Large intestine (tissue), 3 donors: ENCODE measurements around the gene IGSF8. TPM values are rescaled to one million over a fixed set of nuclear protein-coding genes. Genes with fewer than 3 reads are reported as not detected.
A peak's percentile ranks its signal among the peaks of the same experiment; 100 is the strongest.
"Not testable (repeated sequence)": the region's sequence is repeated elsewhere in the genome, so short reads cannot be mapped to it uniquely, and the experiment has no call there.

Experiments used
- DNase-seq, 2 donors: peaks; one replicate each; pipeline versions ENCODE4 v3.0.0 to v3.0.0-alpha.2; 2013
- H3K27ac ChIP-seq: one replicate; pipeline ENCODE4 v1.5.1; 2013; ENCODE audit warnings: low read length
- H3K27me3 ChIP-seq: 2 replicates; pipeline ENCODE4 v1.6.1; 2013; ENCODE audit warnings: low read length; ENCODE audit not compliant: control insufficient read depth, insufficient read depth
- H3K36me3 ChIP-seq: 2 replicates; pipeline ENCODE4 v1.6.1; 2013; ENCODE audit warnings: low read length; ENCODE audit not compliant: control insufficient read depth, insufficient read depth
- H3K4me1 ChIP-seq: one replicate; pipeline ENCODE4 v1.6.1; 2013; ENCODE audit warnings: low read length; ENCODE audit not compliant: control insufficient read depth, insufficient read depth
- H3K4me3 ChIP-seq: one replicate; pipeline ENCODE4 v1.5.1; 2013; ENCODE audit warnings: low read length
- H3K9me3 ChIP-seq: one replicate; pipeline ENCODE4 v1.6.1; 2013; ENCODE audit warnings: mild to moderate bottlenecking, low read depth, low read length, moderate library complexity; ENCODE audit not compliant: control insufficient read depth
- WGBS: methylation state at CpG from one replicate; pipeline ENCODE4 v1.1.5; 2013; ENCODE audit warnings: low lambda C conversion rate; ENCODE audit not compliant: insufficient coverage; 5-methylcytosine and 5-hydroxymethylcytosine counted together
- polyA plus RNA-seq: library from polyadenylated mRNA; unstranded; fragments of 120-200 nt; gene quantifications from one replicate; pipeline ENCODE4 v1.2.1, GENCODE V29; 2013

Gene IGSF8
- polyA plus RNA-seq, 1 donor = 31.0 TPM

DNA sequence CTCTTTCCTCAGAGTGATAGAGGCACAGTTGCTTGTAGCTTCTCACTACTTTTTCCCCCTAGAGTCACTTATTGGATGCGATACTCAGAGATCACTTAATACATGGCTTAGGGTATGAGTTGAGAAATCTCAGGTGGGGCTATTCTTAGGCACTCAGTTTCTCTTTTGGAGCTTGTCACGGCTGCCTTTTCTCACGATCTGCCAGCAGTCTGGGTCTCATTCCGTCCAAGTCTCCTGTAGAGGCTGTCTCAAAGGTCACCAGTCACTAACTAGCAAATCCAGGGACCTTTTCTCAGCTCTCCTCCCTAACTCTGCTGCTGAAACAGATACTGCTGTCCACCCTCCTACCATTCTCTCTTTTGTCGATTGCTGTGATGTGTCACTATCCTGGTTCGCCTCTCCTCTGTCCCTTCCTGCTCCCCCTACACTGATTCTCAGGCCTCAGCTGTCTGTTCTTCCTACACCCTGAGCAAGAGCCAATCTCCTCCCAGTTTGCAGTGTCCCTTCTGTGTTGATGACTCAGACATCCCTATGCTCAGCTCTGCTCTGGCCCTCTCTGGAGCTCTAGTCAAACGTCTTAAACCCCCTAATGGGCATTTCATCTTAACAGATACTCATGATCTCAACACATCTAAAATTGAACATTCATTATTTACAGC is 29.6 kb upstream of the IGSF8 start:
- H3K27me3 ChIP-seq = peaks cover 6% of the 10 kb centered on the region
- 100% methylated on average over 1 of the region's 7 CpGs for WGBS
- H3K36me3 ChIP-seq = no peaks in the 10 kb centered on the region
- peaks cover 17% of the 10 kb centered on the region for H3K4me1 ChIP-seq
- no peak overlapping the region for H3K4me3 ChIP-seq
- H3K27ac ChIP-seq = peak overlapping the region; percentile 36
- DNase-seq = peak in 1 of 2 donors; percentile 42
- H3K9me3 ChIP-seq = no peaks in the 10 kb centered on the region

DNA sequence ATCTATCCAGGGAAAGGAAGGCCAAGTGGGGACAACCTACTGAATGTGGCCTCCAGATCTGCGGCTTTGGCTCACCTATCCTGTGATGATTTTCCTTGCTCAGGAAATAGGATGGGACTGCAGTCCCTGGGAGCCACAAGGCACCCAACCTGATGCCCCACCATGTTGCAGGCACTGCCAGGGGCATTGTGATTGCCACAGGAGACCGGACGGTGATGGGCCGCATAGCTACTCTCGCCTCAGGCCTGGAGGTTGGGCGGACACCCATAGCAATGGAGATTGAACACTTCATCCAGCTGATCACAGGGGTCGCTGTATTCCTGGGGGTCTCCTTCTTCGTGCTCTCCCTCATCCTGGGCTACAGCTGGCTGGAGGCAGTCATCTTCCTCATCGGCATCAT is 29.0 kb upstream of the IGSF8 start:
- peaks cover 4% of the 10 kb centered on the region for H3K27me3 ChIP-seq
- no peak overlapping the region for H3K4me3 ChIP-seq
- no peaks in the 10 kb centered on the region for H3K36me3 ChIP-seq
- no peak for DNase-seq
- WGBS = no CpG with 5 or more reads among the region's 9 CpGs
- peaks cover 17% of the 10 kb centered on the region for H3K4me1 ChIP-seq
- no peaks in the 10 kb centered on the region for H3K9me3 ChIP-seq
- H3K27ac ChIP-seq = no peak overlapping the region

DNA sequence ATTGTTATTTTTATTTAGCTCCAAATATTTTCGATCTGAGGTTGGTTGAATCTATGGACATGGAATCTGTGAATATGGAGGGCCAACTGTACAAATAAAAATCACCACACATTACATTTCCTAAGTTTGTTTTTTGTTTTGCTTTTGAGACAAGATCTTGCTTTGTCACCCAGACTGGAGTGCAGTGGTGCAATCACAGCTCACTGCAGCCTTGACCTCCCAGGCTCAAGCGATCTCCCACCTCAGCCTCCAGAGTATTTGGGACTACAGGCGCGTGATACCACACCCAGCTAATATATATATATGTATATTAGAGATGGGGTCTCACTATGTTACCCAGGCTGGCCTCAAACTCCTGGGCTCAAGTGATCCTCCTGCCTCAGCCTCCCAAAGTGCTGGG is 27.9 kb upstream of the IGSF8 start:
- not testable (repeated sequence) for H3K27me3 ChIP-seq, H3K9me3 ChIP-seq, H3K4me3 ChIP-seq, H3K27ac ChIP-seq, DNase-seq, H3K36me3 ChIP-seq
- WGBS = 100% methylated on average over 1 of the region's 4 CpGs
- peaks cover 17% of the 10 kb centered on the region for H3K4me1 ChIP-seq

DNA sequence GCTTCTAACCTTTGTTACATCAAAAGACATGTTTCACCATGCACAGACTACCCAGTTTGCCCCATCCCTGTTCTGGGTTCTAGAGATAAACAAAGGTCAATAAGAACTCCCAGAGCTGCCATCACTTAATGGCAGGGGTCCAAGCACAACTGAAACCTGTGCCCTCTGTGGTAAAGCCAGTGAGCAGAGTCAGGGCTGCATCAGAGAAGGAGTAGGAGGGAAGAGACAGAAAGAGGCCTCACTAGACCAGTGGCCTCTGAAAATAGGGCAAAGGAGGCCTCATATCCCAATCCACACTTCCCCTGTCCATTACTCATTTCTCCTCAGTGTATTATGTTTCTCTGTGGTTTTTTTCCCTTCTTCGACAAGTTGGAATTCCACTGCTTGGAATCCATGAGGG is 27.3 kb upstream of the IGSF8 start:
- H3K27me3 ChIP-seq = peaks cover 4% of the 10 kb centered on the region
- H3K27ac ChIP-seq = no peak overlapping the region
- H3K9me3 ChIP-seq = no peaks in the 10 kb centered on the region
- no peak overlapping the region for H3K4me3 ChIP-seq
- DNase-seq = no peak
- no CpG with 5 or more reads among the region's 1 CpG for WGBS
- H3K36me3 ChIP-seq = no peaks in the 10 kb centered on the region
- peaks cover 17% of the 10 kb centered on the region for H3K4me1 ChIP-seq

DNA sequence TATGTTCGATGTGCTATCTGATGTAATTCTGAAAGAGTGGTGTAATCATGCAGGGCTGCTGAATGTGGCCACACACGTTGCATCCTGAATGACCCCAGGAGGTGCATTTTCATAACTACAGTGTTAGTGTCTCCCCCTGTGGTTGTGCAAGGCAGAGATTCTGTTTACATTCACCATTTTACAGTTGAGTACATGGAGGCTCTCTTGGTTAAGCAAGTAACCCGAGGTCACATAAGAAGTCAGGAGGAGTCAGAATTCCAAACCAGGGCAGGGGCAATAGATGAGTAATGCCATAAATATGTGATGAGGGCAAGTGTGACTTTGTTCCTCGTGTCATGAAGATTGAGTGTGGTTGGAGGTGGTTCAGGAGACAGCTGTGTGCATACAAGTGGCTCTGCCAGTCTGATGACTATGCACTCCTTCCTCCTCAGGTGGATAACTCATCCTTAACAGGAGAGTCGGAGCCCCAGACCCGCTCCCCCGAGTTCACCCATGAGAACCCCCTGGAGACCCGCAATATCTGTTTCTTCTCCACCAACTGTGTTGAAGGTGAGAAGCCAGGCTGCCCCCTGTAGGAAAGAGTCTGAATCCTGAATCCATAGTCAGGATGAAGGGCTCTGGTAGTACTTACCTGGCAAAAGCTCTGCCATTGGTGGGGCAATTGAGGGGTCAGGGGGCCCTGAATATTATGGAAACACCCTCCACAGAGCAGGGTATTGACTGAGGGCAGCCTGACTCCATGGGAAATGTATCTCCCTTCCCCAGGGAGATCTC is 26.5 kb upstream of the IGSF8 start:
- no peaks in the 10 kb centered on the region for H3K36me3 ChIP-seq
- peaks cover 17% of the 10 kb centered on the region for H3K4me1 ChIP-seq
- peak; percentile 76 to 80 for DNase-seq
- WGBS = no CpG with 5 or more reads among the region's 8 CpGs
- peaks cover 4% of the 10 kb centered on the region for H3K27me3 ChIP-seq
- no peaks in the 10 kb centered on the region for H3K9me3 ChIP-seq
- peak overlapping the region; percentile 70 for H3K27ac ChIP-seq
- no peak overlapping the region for H3K4me3 ChIP-seq

DNA sequence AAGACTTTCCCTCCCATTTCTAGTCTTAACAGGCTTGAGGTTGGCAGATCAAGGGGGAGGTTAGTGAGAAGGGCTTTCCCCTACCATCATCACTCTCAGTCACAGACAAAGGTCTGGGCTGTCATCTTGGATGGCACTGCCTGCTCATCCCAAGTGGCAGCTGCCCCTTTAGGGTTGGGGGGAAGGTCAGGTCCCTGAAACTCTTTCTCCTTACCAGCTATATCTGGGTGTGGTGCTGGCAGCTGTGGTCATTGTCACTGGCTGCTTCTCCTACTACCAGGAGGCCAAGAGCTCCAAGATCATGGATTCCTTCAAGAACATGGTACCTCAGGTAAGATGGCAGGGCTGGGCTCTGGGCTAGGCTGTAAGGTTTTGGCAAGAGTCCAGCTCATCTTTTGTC is 25.3 kb upstream of the IGSF8 start:
- no peak for DNase-seq
- Histone ChIP-seq H3K4me1 (peaks cover 17% of the 10 kb centered on the region), H3K36me3 (no peaks in the 10 kb centered on the region), H3K27ac (no peak overlapping the region), H3K9me3 (no peaks in the 10 kb centered on the region), H3K4me3 (no peak overlapping the region), H3K27me3 (no peaks in the 10 kb centered on the region)

DNA sequence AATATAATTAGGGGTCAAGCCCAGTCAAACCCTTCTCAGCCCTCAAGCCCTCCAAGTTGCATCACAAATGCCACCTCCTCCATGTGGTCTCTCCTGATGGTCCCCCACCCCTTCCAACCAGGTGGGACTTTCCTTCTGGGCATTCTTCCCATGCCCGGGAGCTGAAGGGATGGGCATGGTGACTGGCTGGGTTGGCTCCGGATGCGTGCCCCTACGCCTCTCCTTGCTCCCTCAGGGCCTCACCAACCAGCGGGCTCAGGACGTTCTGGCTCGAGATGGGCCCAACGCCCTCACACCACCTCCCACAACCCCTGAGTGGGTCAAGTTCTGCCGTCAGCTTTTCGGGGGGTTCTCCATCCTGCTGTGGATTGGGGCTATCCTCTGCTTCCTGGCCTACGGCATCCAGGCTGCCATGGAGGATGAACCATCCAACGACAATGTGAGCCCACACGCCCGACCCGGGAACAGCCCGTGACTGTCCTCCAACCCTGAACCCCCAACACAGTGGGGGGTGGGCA is 24.6 kb upstream of the IGSF8 start:
- H3K4me1 ChIP-seq = peaks cover 17% of the 10 kb centered on the region

DNA sequence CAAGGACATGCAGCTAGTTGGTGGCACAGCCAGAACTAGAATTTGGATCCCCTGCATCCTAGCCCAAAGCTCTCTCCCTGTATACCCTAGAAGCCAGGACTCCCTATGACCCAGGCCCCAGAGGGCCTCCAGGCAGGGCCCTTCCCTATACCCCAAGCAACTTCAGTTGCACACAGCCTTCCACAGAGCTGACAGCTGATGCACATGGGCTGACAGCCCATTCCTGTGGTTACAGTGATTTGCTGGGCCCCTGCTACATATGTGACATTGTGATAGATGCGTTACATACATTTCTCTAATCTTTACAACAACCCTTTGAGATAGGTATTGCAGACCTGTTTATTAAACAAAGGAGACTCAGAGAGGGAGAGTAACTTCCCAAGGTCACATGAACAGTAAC is 23.0 kb upstream of the IGSF8 start:
- H3K36me3 ChIP-seq = no peaks in the 10 kb centered on the region
- H3K27ac ChIP-seq = no peak overlapping the region
- no peak for DNase-seq
- H3K4me3 ChIP-seq = no peak overlapping the region
- peaks cover 8% of the 10 kb centered on the region for H3K27me3 ChIP-seq
- peaks cover 13% of the 10 kb centered on the region for H3K4me1 ChIP-seq
- no peaks in the 10 kb centered on the region for H3K9me3 ChIP-seq
- no CpG with 5 or more reads among the region's 1 CpG for WGBS

More for the DNA sequence above, 24.6 kb upstream of the IGSF8 start:
- no peaks in the 10 kb centered on the region for H3K36me3 ChIP-seq
- H3K27me3 ChIP-seq = no peaks in the 10 kb centered on the region
- no CpG with 5 or more reads among the region's 16 CpGs for WGBS
- DNase-seq = no peak
- no peak overlapping the region for H3K4me3 ChIP-seq
- no peak overlapping the region for H3K27ac ChIP-seq
- H3K9me3 ChIP-seq = no peaks in the 10 kb centered on the region

DNA sequence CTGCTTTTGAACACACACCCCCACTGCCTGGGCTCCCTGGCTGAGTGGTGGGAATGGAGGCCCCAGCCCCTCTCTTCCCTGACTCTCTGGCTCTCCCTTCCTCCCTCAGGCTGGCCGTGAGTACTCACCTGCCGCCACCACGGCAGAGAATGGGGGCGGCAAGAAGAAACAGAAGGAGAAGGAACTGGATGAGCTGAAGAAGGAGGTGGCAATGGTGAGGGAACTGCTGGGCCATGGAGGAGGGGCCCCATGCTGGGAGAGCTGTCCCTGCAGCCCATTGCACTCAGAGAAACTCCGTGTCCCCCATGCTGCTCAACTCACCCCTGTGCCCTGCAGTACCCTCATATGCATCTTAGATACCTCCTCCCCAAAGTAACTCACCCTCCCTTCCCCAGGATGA is 22.4 kb upstream of the IGSF8 start:
- peaks cover 12% of the 10 kb centered on the region for H3K27me3 ChIP-seq
- no CpG with 5 or more reads among the region's 5 CpGs for WGBS
- no peak overlapping the region for H3K27ac ChIP-seq
- no peaks in the 10 kb centered on the region for H3K36me3 ChIP-seq
- H3K9me3 ChIP-seq = no peaks in the 10 kb centered on the region
- H3K4me1 ChIP-seq = peaks cover 12% of the 10 kb centered on the region
- DNase-seq = no peak
- H3K4me3 ChIP-seq = no peak overlapping the region

DNA sequence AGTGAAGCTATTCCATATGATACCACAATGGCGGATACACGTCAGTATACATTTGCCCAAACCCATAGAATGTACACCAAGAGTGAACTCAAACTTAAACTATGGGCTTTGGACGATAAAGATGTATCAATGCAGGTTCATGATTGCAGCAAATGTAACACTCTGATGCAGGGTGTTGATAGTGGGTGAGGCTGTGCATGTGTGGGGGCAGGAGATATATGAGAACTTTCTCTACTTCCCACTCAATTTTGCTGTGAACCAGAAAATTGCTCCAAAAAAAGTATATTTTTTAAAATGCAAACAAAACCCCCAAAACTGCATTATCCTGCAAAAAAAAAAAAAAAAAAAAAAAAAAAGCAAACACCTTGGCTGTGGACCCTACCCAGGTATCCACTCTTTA is 20.5 kb upstream of the IGSF8 start:
- Histone ChIP-seq H3K4me3 (no peak overlapping the region), H3K4me1 (no peaks in the 10 kb centered on the region), H3K36me3 (no peaks in the 10 kb centered on the region), H3K27me3 (peaks cover 21% of the 10 kb centered on the region), H3K9me3 (no peaks in the 10 kb centered on the region), H3K27ac (no peak overlapping the region)
- no CpG with 5 or more reads among the region's 3 CpGs for WGBS
- no peak for DNase-seq
